ENCODE measurements around the gene RAPGEF6.

DNA sequence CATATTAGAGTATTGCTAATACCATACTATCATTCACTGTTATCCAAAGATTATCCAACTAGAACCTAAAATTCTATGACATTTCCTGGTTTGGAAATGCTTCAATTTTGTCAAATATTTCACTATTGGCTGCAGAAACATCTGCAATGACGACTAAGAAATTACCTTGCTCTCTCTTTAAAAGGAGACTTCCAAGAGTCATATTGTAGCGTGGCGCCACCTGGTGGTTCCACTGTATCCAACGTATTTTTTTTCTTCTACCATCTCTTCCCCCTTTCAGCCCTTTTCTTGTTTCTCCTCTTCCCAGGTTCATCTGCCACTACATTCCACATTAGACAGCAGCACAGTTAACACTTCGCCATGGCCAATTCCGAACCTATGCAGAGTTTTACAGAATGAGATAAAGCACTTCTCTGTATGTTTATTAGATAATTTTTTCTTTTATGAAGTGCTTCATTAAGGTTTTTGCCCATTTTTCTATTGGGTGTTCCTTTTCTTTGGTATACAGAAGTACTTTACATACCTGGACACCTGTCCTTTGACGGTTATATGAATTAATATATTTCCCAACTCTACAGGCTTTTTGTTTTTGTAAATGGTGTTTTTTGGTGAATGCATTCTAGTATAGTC, 217.7 kb downstream of the RAPGEF6 start:
- TF ChIP-seq, protein P1, sequence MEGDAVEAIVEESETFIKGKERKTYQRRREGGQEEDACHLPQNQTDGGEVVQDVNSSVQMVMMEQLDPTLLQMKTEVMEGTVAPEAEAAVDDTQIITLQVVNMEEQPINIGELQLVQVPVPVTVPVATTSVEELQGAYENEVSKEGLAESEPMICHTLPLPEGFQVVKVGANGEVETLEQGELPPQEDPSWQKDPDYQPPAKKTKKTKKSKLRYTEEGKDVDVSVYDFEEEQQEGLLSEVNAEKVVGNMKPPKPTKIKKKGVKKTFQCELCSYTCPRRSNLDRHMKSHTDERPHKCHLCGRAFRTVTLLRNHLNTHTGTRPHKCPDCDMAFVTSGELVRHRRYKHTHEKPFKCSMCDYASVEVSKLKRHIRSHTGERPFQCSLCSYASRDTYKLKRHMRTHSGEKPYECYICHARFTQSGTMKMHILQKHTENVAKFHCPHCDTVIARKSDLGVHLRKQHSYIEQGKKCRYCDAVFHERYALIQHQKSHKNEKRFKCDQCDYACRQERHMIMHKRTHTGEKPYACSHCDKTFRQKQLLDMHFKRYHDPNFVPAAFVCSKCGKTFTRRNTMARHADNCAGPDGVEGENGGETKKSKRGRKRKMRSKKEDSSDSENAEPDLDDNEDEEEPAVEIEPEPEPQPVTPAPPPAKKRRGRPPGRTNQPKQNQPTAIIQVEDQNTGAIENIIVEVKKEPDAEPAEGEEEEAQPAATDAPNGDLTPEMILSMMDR (IDR thresholded peaks at IDR 0.05), result peak; percentile 73 to 92 (median 84)
- TF ChIP-seq POLR2A (IDR thresholded peaks at IDR 0.05), result no peak
